Airway epithelial cell (primary cell): ENCODE data around the gene TMEM164. TPM values are rescaled to one million over a fixed set of nuclear protein-coding genes. Genes with fewer than 3 reads are reported as not detected.

Experiments
- total RNA-seq: library from RNA; depleted of rRNA; stranded (reverse); fragments of >200 nt; gene quantifications from 2 replicates; pipeline ENCODE4 v1.2.3, GENCODE V29; 2015

The TMEM164 gene
- 27.8 and 35.3 TPM in 2 replicates for total RNA-seq

DNA sequence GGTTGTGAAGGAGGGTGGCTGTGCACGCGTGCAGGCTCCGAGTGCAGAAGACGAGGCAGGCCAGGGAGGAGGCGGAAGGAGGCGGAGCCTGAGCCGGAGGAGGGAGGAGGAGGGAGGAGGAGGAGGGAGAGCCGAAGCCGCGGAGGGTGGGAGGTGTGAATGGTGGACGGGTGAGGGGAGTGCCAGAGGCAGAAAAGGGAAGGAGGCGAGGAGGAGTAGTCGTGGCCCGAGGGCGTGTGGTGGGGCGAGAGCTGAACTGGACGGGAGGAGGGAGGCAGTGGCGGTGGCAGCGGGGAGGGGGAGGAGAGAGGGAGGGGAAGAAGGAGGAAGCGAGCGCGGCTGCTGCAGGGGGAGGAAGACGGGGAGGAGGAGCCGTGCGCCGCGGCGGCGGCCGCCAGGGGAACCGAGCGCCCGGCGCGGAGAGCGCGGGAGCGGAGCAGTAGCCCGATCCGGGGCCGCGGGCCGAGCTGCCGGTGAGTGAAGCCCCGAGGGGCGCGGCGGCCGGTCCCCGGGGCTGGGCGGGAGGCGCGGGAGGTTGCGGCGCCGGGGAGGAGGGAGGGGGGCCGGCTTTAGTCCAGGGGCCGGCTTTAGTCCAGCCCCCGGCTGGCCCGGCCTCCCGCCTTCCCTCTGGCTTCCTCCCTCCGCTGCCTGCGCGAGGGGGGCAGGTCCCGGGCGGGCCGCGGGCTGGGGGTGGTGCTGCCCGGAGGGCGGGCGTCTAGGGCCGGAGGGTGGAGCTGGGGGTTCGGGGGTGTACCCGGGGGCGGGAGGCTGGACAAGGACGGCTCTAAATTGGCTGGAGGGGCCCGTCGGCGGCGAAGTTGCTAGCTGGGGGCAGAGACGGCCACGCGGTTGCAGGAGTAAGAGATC lies at the start of gene TMEM164:
TMEM164 (plus strand) TSS at position 815 of the 867 bp plus-strand sequence. CDS start 661 bp downstream, outside the sequence.

